Karpas-422 (cell line): ENCODE measurements around the gene ABCD3. TPM values are rescaled to one million over a fixed set of nuclear protein-coding genes. Genes with fewer than 3 reads are reported as not detected.
A peak's percentile ranks its signal among the peaks of the same experiment; 100 is the strongest.

Experiments
- DNase-seq: peaks from one replicate; pipeline ENCODE4 v3.0.0-alpha.2; 2015
- H2AFZ ChIP-seq: fragments of 200-600 bp; sonication (generic); 2 replicates; pipeline ENCODE4 v1.6.1; 2014; ENCODE audit warnings: antibody characterized with exemption, low read length, mixed read lengths
- H3K27ac ChIP-seq: fragments of 200-600 bp; sonication (generic); 2 replicates; pipeline ENCODE4 v1.5.1; 2014; ENCODE audit warnings: mild to moderate bottlenecking, low read length, moderate library complexity
- H3K27me3 ChIP-seq: fragments of 200-600 bp; sonication (generic); 2 replicates; pipeline ENCODE4 v1.6.1; 2014; ENCODE audit warnings: low read length, mixed read lengths
- H3K36me3 ChIP-seq: fragments of 200-600 bp; sonication (generic); 2 replicates; pipeline ENCODE4 v1.6.1; 2014; ENCODE audit warnings: low read length, mixed read lengths; ENCODE audit not compliant: insufficient read depth
- H3K4me1 ChIP-seq: fragments of 200-600 bp; sonication (generic); 2 replicates; pipeline ENCODE4 v1.6.1; 2014; ENCODE audit warnings: mild to moderate bottlenecking, low read length, mixed read lengths
- H3K4me2 ChIP-seq: fragments of 200-600 bp; sonication (generic); 2 replicates; pipeline ENCODE4 v1.6.1; 2014; ENCODE audit warnings: low read length, low read depth, mild to moderate bottlenecking; ENCODE audit not compliant: poor library complexity, severe bottlenecking
- H3K4me3 ChIP-seq: fragments of 200-600 bp; sonication (generic); 2 replicates; pipeline ENCODE4 v1.5.1; 2014; ENCODE audit warnings: mild to moderate bottlenecking, antibody characterized with exemption, low read length, mixed read lengths
- H3K79me2 ChIP-seq: fragments of 200-600 bp; sonication (generic); 2 replicates; pipeline ENCODE4 v1.6.1; 2014; ENCODE audit warnings: mild to moderate bottlenecking, low read length, mixed read lengths
- H3K9ac ChIP-seq: fragments of 200-600 bp; sonication (generic); 2 replicates; pipeline ENCODE4 v1.6.0; 2014; ENCODE audit warnings: low read length
- H3K9me2 ChIP-seq: fragments of 200-600 bp; sonication (generic), shearing (Covaris generic); replicated peaks from 2 replicates; pipeline ENCODE4 v1.6.0; 2014; ENCODE audit warnings: mild to moderate bottlenecking, low read length, moderate library complexity; ENCODE audit not compliant: insufficient read depth
- H3K9me3 ChIP-seq: fragments of 300-700, 200-600 bp; sonication (generic); 2 replicates; pipeline ENCODE4 v1.6.1; 2014; ENCODE audit warnings: low read length, mixed read lengths
- H4K20me1 ChIP-seq: fragments of 200-600 bp; sonication (generic); 2 replicates; pipeline ENCODE4 v1.6.1; 2014; ENCODE audit warnings: mild to moderate bottlenecking, antibody characterized with exemption, low read length, low read depth; ENCODE audit not compliant: insufficient read depth
- total RNA-seq: library from RNA; depleted of rRNA; stranded (reverse); fragments of >200 nt; shearing (Covaris generic); gene quantifications from 2 replicates; pipeline ENCODE4 v1.2.3, GENCODE V29; 2014; ENCODE audit warnings: low replicate concordance

Gene ABCD3
- total RNA-seq, 1 experiment from 2014 or later, result 19.5 TPM

GRCh38 chr1:94504601-94505000 lies 86.4 kb downstream of the ABCD3 start:
- H3K4me1 ChIP-seq, result no peaks in the 10 kb centered on the region
- H2AFZ ChIP-seq, result no peak overlapping the region
- H3K36me3 ChIP-seq, result no peaks in the 10 kb centered on the region; the same call in 1 of the 2 replicates
- H4K20me1 ChIP-seq, result no peaks in the 10 kb centered on the region
- H3K27ac ChIP-seq, result no peak overlapping the region
- H3K4me3 ChIP-seq, result no peak overlapping the region
- DNase-seq, result no peak
- H3K9ac ChIP-seq, result no peak overlapping the region
- H3K9me3 ChIP-seq, result no peaks in the 10 kb centered on the region
- H3K79me2 ChIP-seq, result no peaks in the 10 kb centered on the region
- H3K27me3 ChIP-seq, result no peaks in the 10 kb centered on the region
- H3K4me2 ChIP-seq, result no peak overlapping the region
- H3K9me2 ChIP-seq, result no peaks in the 10 kb centered on the region

GRCh38 chr1:94512816-94513215 lies 94.6 kb downstream of the ABCD3 start:
- no peak for DNase-seq
- Histone ChIP-seq H3K9ac (no peak overlapping the region), H3K9me3 (no peaks in the 10 kb centered on the region), H3K4me2 (no peak overlapping the region), H3K27me3 (no peaks in the 10 kb centered on the region), H3K27ac (no peak overlapping the region), H3K4me1 (no peaks in the 10 kb centered on the region), H3K36me3 (no peaks in the 10 kb centered on the region), H3K79me2 (no peaks in the 10 kb centered on the region), H3K4me3 (no peak overlapping the region), H4K20me1 (no peaks in the 10 kb centered on the region), H3K9me2 (no peaks in the 10 kb centered on the region), H2AFZ (no peak overlapping the region)

GRCh38 chr1:94514095-94514727 lies 96.0 kb downstream of the ABCD3 start:
- H2AFZ ChIP-seq, result no peak overlapping the region
- no peaks in the 10 kb centered on the region for H3K9me2 ChIP-seq
- H3K79me2 ChIP-seq, result no peaks in the 10 kb centered on the region
- H3K27me3 ChIP-seq, result no peaks in the 10 kb centered on the region
- no peaks in the 10 kb centered on the region for H3K4me1 ChIP-seq
- H3K4me3 ChIP-seq, result no peak overlapping the region
- H3K27ac ChIP-seq, result no peak overlapping the region
- H3K9ac ChIP-seq, result no peak overlapping the region
- peak; percentile 55 for DNase-seq
- no peaks in the 10 kb centered on the region for H4K20me1 ChIP-seq
- H3K36me3 ChIP-seq, result no peaks in the 10 kb centered on the region
- no peak overlapping the region for H3K4me2 ChIP-seq
- no peaks in the 10 kb centered on the region for H3K9me3 ChIP-seq

GRCh38 chr1:94515296-94515947 lies 97.2 kb downstream of the ABCD3 start:
- Histone ChIP-seq H3K9me2 (no peaks in the 10 kb centered on the region), H3K4me2 (no peak overlapping the region), H4K20me1 (no peaks in the 10 kb centered on the region), H3K27ac (no peak overlapping the region), H3K4me3 (no peak overlapping the region), H3K9ac (no peak overlapping the region), H3K4me1 (no peaks in the 10 kb centered on the region), H2AFZ (no peak overlapping the region), H3K79me2 (no peaks in the 10 kb centered on the region), H3K36me3 (no peaks in the 10 kb centered on the region), H3K9me3 (no peaks in the 10 kb centered on the region), H3K27me3 (no peaks in the 10 kb centered on the region)
- DNase-seq, result no peak

GRCh38 chr1:94519351-94519750 lies 101.2 kb downstream of the ABCD3 start:
- Histone ChIP-seq H3K4me1 (no peaks in the 10 kb centered on the region), H4K20me1 (no peaks in the 10 kb centered on the region), H3K27ac (no peak overlapping the region), H3K36me3 (no peaks in the 10 kb centered on the region), H3K4me2 (no peak overlapping the region), H3K9me2 (no peaks in the 10 kb centered on the region), H2AFZ (no peak overlapping the region), H3K9ac (no peak overlapping the region), H3K9me3 (no peaks in the 10 kb centered on the region), H3K4me3 (no peak overlapping the region), H3K79me2 (no peaks in the 10 kb centered on the region), H3K27me3 (no peaks in the 10 kb centered on the region)
- DNase-seq, result no peak

GRCh38 chr1:94522304-94522703 lies 104.1 kb downstream of the ABCD3 start:
- Histone ChIP-seq H3K9me3 (no peaks in the 10 kb centered on the region), H3K4me1 (no peaks in the 10 kb centered on the region), H3K4me2 (no peak overlapping the region), H3K9ac (no peak overlapping the region), H3K27ac (no peak overlapping the region), H3K4me3 (no peak overlapping the region), H2AFZ (no peak overlapping the region), H4K20me1 (no peaks in the 10 kb centered on the region), H3K27me3 (no peaks in the 10 kb centered on the region), H3K9me2 (no peaks in the 10 kb centered on the region), H3K79me2 (no peaks in the 10 kb centered on the region), H3K36me3 (no peaks in the 10 kb centered on the region)
- DNase-seq, result peak; percentile 47

- H4K20me1 ChIP-seq, result no peaks in the 10 kb centered on the region
- H3K4me2 ChIP-seq, result no peak overlapping the region
Measured at GRCh38 chr1:94524531-94524930, 106.3 kb downstream of the ABCD3 start.

GRCh38 chr1:94526152-94526980 lies 108.2 kb downstream of the ABCD3 start:
- Histone ChIP-seq H3K27ac (no peak overlapping the region), H4K20me1 (no peaks in the 10 kb centered on the region), H3K9ac (no peak overlapping the region), H3K9me3 (no peaks in the 10 kb centered on the region), H3K4me2 (no peak overlapping the region), H3K79me2 (no peaks in the 10 kb centered on the region), H3K4me1 (no peaks in the 10 kb centered on the region), H3K9me2 (no peaks in the 10 kb centered on the region), H2AFZ (no peak overlapping the region), H3K36me3 (no peaks in the 10 kb centered on the region), H3K4me3 (no peak overlapping the region), H3K27me3 (no peaks in the 10 kb centered on the region)
- DNase-seq, result no peak

More at GRCh38 chr1:94524531-94524930, 106.3 kb downstream of the ABCD3 start:
- Histone ChIP-seq H3K36me3 (no peaks in the 10 kb centered on the region), H3K27ac (no peak overlapping the region), H3K9me3 (no peaks in the 10 kb centered on the region), H3K4me3 (no peak overlapping the region), H3K4me1 (no peaks in the 10 kb centered on the region), H3K27me3 (no peaks in the 10 kb centered on the region), H3K79me2 (no peaks in the 10 kb centered on the region), H3K9me2 (no peaks in the 10 kb centered on the region), H3K9ac (no peak overlapping the region), H2AFZ (no peak overlapping the region)
- no peak for DNase-seq
